Stimulated activated naive B cell treated with anti-CD40 and anti-IgM and Interleukin-4, amounts not matched to agents 10 μg/mL and 1 μg/mL and 100 μg/mL, for 72 hours (primary cell): ENCODE measurements around the gene C11orf71.

Experiments
- ATAC-seq, 2 donors: fragments of 150-1000 bp; cut with Tn5 transposase; replicated peaks; 2 replicates each; pipeline ENCODE4 v1.10.0; 2021; ENCODE audit warnings: moderate library complexity in 1 of 2
- DNase-seq: peaks from one replicate; pipeline ENCODE4 v3.0.0; 2021
- H3K27ac Mint-ChIP-seq: one replicate; pipeline ENCODE4 v1.8.0; 2022; ENCODE audit warnings: mild to moderate bottlenecking, mixed read lengths
- H3K27me3 Mint-ChIP-seq, 2 donors: one replicate each; pipeline ENCODE4 v1.8.0; 2022; ENCODE audit warnings: mixed read lengths in 2 of 2
- H3K36me3 Mint-ChIP-seq, 2 donors: one replicate each; pipeline ENCODE4 v1.8.0; 2022; ENCODE audit warnings: mixed read lengths in 2 of 2, mild to moderate bottlenecking in 1 of 2
- H3K4me1 Mint-ChIP-seq, 2 donors: one replicate each; pipeline ENCODE4 v1.8.0; 2022; ENCODE audit warnings: mixed read lengths in 2 of 2, mild to moderate bottlenecking in 1 of 2
- H3K4me3 Mint-ChIP-seq, 2 donors: one replicate each; pipeline ENCODE4 v1.8.0; 2022; ENCODE audit warnings: mild to moderate bottlenecking in 2 of 2, mixed read lengths in 2 of 2, moderate library complexity in 1 of 2
- H3K9me3 Mint-ChIP-seq, 2 donors: one replicate each; pipeline ENCODE4 v1.8.0; 2022; ENCODE audit warnings: mixed read lengths in 2 of 2, mild to moderate bottlenecking in 1 of 2

The C11orf71 gene

DNA sequence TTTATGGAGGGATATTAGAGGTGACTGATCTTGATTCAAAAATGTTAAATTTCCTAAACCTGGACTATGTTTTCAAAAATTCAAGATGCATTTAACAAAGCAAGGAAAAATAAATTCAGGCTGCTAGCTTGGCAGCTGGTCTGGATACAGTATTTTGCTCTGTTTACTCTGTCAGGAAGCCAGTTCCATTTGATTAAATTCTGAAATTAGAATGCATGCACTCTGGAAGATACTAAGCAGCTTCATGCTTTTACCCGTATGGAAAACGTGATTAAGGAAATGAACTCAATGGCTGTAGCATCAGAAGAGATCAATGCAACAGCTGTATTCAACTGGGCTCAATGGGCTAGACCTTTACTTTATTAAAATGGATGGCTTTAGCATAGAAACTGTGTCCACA, 14.2 kb downstream of the C11orf71 start:
- Mint-ChIP-seq H3K27me3 (peaks cover 16 to 36% of the 10 kb centered on the region in 2 donors), H3K36me3 (no peaks in the 10 kb centered on the region), H3K27ac (no peak overlapping the region), H3K4me1 (no peaks in the 10 kb centered on the region), H3K4me3 (no peak overlapping the region), H3K9me3 (peaks cover 0 to 12% of the 10 kb centered on the region in 2 donors)
- DNase-seq (no peak), ATAC-seq (no peak)

DNA sequence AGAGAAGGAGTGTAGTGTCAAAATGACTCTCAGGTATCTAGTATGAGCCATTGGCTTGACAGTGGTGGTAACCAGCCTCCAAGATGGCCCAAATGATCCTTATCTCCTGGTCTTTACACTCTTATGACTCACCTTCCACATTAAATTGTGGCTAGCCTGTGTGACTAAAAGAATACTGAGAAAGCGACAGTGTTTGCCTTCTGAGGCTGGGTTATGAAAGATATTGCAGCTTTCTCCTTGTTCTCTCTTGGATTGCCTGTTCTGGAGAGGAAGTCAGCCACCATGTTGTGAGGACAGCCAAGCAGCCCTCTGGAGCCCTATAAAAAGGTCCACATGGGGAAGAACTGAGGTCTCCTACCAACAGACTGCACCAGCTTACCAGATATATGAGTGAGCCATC, 15.8 kb downstream of the C11orf71 start:
- H3K4me3 Mint-ChIP-seq = no peak overlapping the region
- peaks cover 0 to 12% of the 10 kb centered on the region in 2 donors for H3K9me3 Mint-ChIP-seq
- H3K36me3 Mint-ChIP-seq = no peaks in the 10 kb centered on the region
- H3K27ac Mint-ChIP-seq = no peak overlapping the region
- no peak for ATAC-seq
- no peaks in the 10 kb centered on the region for H3K4me1 Mint-ChIP-seq
- no peak for DNase-seq
- H3K27me3 Mint-ChIP-seq = peaks cover 31 to 50% of the 10 kb centered on the region in 2 donors

DNA sequence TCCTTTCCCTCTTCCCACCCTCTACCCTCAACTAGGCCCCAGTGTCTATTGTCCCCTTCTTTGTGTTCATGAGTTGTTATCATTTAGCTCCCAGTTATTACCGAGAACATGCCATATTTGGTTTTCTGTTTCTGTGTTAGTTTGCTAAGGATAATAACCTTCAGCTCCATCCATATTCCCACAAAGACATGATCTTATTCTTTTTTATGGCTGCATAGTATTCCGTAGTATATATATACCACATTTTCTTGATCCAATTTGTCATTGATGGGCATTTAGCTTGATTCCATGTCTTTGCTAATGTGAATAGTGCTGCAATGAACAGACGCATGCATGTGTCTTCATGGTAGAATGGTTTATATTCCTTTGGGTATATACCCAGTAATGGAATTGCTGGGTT, 17.8 kb downstream of the C11orf71 start:
- Mint-ChIP-seq H3K27me3 (peaks cover 38 to 61% of the 10 kb centered on the region in 2 donors), H3K9me3 (peaks cover 0 to 12% of the 10 kb centered on the region in 2 donors), H3K4me1 (peaks cover 4 to 6% of the 10 kb centered on the region in 2 donors), H3K36me3 (no peaks in the 10 kb centered on the region), H3K27ac (no peak overlapping the region), H3K4me3 (no peak overlapping the region)
- DNase-seq (no peak), ATAC-seq (no peak)

DNA sequence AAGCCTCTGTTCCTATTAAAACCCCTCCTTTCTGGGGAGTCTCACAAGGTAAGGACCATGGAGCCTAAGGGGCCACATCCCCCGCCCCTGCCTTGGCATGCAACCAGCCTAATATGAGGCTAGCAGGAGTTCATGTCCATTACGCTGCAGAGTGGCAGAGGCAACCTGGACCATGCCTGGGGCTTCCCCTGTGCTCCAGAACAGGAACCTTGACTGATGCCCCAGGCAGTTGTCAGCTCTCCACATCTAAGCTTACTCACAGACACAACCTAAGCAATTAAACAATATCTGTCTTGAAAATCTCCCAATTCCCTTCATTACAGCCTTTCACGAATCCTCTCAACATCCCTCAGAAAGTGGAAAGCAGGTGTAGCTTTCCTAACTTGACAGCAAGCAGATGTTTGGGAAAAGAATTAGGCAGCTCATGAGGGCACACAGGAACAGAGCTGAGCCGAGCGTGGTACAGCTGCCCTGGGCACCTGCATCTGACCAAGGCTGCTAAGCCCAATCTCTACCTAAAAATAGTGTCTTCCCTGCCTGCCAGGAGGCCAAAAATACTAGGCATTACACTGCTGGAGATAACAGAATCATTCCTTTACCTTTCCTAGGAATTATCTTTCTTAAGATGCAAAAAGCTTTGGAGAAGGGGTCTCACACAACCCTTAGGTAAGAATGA, 20.8 kb downstream of the C11orf71 start:
- Mint-ChIP-seq H3K4me1 (peaks cover 8% of the 10 kb centered on the region in 2 donors), H3K4me3 (no peak overlapping the region), H3K9me3 (peaks cover 0 to 12% of the 10 kb centered on the region in 2 donors), H3K36me3 (no peaks in the 10 kb centered on the region), H3K27me3 (peaks cover 56 to 68% of the 10 kb centered on the region in 2 donors), H3K27ac (no peak overlapping the region)
- ATAC-seq = peak in 1 of 2 donors; percentile 38
- DNase-seq = no peak

DNA sequence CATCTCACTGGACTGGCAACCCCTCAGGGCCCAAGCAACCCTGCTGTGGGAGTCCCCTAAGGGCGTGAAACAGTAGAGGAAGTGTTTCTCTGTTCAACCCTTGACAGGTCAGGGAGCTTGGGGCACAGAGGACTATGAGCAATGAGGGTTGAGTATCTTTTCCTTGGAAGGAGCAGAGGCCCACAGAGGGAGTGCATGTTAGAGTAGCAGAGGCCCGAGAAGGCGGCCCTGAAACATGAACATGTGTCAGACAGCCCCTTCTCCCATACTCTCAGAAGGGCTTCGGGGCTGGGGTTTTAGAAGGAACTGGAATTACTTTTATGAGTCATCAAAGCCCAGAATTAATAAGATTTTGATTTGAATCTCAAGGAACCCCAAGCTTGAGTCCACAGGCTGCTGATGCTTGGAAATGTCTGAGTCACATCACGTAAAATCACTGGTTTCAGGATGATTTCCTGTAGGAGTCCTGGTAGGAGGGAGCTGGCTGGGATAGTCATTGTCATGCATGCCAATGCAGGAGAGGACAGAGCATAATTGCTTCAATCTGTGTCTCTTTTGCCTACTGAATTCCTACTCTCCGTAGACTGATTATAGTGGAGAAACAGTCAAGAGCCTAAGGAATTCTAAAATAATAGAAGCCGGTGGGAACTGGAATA, 22.6 kb downstream of the C11orf71 start:
- Mint-ChIP-seq H3K27me3 (peaks cover 46 to 52% of the 10 kb centered on the region in 2 donors), H3K9me3 (peaks cover 0 to 4% of the 10 kb centered on the region in 2 donors), H3K4me1 (peaks cover 8% of the 10 kb centered on the region in 2 donors)

DNA sequence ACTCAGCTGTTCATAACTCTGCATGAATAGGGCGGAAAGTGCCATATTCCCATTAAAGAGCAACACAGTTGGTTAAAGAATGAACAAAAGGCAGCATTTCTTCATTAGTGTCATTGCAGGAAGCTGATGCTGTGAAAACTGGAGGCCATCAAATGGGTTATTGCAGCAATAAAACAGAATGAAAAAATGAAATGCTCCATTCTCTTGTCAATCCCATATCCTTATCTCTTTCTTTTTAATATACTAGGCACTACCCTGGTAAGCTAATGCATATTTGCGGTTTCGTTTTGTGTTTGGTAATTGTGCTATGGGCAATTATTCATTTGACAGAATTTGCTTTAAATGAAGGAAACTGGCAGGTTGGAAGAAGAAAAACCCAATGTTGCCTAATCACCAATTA, 25.3 kb downstream of the C11orf71 start:
- Mint-ChIP-seq H3K4me3 (no peak overlapping the region), H3K27me3 (peaks cover 53% of the 10 kb centered on the region in 2 donors), H3K36me3 (no peaks in the 10 kb centered on the region), H3K4me1 (peaks cover 8% of the 10 kb centered on the region in 2 donors), H3K27ac (no peak overlapping the region), H3K9me3 (no peaks in the 10 kb centered on the region)
- ATAC-seq = no peak
- DNase-seq = no peak

More for the DNA sequence above, 22.6 kb downstream of the C11orf71 start:
- DNase-seq (peak; percentile 11), ATAC-seq (peak; percentile 48 to 87)
- H3K36me3 Mint-ChIP-seq = no peaks in the 10 kb centered on the region
- no peak overlapping the region for H3K4me3 Mint-ChIP-seq
- H3K27ac Mint-ChIP-seq = peak overlapping the region; percentile 43

DNA sequence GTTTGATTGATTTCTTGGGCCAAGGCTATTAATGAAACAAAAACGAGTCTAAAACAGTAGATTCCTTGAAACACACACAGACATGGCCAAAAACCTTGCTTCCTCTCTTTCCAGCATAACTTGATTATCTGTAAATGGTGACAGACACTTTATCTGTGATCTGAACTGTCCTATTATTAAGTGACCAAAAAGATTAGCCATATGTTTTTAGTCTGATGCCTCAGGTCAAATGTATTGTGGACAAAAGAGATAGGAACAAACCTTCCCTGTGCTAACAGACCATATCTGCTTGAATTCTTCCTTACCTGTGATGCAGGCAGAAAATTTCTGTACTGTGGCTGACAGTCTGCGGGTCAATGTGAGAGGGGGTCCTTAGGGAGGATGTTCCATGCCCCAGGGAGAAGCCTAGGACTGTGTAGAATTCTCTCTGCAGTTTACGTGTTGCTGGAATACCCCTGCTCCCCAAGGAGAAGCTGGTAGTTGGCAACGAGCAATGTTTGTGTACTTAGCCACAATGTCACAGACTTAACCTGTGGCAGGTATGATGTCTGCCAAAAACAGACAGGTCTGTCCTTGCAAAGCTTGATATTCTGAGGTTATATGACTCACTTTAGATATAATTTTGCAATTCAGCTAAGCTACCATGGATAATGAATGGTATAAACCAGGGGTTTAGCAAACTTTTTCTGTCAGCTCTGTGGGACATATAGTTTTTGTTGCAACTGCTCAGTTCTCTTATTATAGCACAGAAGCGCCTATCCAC, 31.2 kb downstream of the C11orf71 start:
- DNase-seq = no peak
- H3K4me1 Mint-ChIP-seq = no peaks in the 10 kb centered on the region
- no peak for ATAC-seq
- no peak overlapping the region for H3K27ac Mint-ChIP-seq
- no peak overlapping the region for H3K4me3 Mint-ChIP-seq
- no peaks in the 10 kb centered on the region for H3K36me3 Mint-ChIP-seq
- peaks cover 31 to 35% of the 10 kb centered on the region in 2 donors for H3K27me3 Mint-ChIP-seq
- H3K9me3 Mint-ChIP-seq = no peaks in the 10 kb centered on the region

DNA sequence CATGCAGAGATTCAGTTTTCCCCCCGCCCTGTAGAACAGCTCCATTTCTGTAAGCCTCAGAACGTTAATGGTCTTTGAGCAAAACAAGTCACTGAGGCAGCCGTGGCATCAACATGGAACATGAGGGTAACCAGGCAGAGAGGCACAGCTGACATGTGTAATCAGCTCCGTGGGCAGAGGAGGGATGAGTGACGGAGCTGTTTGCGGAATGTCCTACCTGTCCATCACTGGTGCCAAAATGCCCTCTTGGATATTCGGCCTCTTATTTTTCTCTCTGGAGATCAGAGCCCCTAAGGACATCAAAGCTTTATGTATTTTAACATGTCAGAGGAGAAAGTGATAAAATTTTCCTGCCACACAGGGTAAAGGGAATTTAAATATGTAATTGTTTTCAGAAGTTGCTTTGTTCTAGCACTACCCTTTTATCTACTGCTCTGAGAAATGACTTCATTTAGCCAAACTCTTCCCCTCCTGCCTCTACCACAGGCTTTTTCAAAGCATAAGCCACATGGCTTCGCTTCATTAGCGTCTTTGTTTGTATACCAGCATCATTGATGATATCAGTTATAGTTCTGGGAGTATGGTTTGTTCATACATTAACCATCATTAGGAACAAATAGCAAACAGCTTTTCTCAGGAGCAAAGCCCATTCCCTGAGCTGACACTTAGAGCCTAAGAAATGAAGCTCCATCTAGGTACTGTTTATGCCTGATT, 32.9 kb downstream of the C11orf71 start:
- ATAC-seq (no peak), DNase-seq (no peak)
- Mint-ChIP-seq H3K36me3 (no peaks in the 10 kb centered on the region), H3K27me3 (peaks cover 30 to 35% of the 10 kb centered on the region in 2 donors), H3K4me1 (no peaks in the 10 kb centered on the region), H3K27ac (no peak overlapping the region), H3K9me3 (no peaks in the 10 kb centered on the region), H3K4me3 (no peak overlapping the region)

DNA sequence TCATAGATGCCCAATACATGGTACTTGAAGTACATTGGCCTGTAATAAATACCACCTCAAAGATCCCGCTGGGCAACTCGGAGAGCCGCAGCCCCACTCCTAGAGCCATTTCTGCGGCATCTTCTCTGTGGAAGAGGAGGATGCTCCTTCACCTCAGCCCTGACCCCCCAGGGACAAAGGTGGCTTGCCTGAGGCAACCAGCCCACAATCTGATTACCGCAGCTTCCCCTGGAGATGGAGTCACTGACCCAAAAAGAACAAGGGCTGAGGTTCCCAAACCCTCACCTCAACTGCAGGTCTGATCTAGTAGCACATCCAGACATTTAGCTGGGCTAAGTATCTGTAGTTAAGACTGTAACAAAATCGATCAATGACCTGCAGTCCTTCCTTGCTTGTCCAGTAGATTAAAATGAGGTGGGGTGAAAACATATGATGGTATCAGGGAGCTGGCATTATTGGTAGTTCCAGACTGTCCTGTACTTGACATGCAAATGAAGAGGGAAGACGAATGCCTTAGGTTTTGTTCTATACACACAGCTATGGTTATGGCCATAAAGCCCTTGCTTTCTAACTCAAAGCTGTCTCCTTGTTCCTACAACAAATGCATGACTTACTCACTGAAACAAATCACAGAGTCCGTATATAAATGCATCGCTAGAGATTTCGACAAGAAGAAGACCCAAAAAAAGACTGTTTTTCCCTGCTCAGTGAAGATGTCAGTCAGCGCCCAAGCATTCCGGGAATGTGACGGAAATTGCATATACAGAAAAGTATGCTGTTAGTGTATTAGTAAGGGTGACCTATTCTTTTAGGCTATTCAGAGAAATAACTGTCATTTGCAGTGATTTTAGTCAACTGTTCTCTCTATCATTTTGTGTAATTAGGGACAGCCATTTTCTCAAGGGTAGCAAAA, 33.7 kb downstream of the C11orf71 start:
- Mint-ChIP-seq H3K27ac (no peak overlapping the region), H3K9me3 (no peaks in the 10 kb centered on the region), H3K4me3 (no peak overlapping the region), H3K36me3 (no peaks in the 10 kb centered on the region), H3K27me3 (peaks cover 22 to 27% of the 10 kb centered on the region in 2 donors), H3K4me1 (no peaks in the 10 kb centered on the region)
- no peak for ATAC-seq
- DNase-seq = no peak

DNA sequence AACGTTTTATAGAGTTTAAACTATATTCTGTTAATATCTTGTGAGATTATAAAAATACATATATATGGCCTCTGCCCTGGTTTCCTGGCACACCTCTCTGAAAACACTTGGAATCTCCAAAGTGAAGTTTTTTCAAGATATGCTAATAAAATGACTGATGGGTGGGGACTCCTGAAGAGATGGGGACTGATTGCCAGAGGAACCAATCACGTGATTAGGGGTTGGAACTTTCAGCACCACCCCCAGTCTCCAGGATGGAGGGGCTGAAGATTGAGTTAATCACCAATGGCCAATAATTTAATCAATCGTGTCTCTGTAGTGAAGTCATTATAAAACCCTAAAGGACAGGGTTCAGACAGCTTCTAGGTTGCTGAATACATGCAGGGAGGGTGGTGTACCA, 37.4 kb downstream of the C11orf71 start:
- Mint-ChIP-seq H3K27ac (no peak overlapping the region), H3K27me3 (peaks cover 16 to 30% of the 10 kb centered on the region in 2 donors), H3K4me1 (no peaks in the 10 kb centered on the region), H3K9me3 (no peaks in the 10 kb centered on the region), H3K36me3 (no peaks in the 10 kb centered on the region), H3K4me3 (no peak overlapping the region)
- ATAC-seq (no peak), DNase-seq (no peak)

DNA sequence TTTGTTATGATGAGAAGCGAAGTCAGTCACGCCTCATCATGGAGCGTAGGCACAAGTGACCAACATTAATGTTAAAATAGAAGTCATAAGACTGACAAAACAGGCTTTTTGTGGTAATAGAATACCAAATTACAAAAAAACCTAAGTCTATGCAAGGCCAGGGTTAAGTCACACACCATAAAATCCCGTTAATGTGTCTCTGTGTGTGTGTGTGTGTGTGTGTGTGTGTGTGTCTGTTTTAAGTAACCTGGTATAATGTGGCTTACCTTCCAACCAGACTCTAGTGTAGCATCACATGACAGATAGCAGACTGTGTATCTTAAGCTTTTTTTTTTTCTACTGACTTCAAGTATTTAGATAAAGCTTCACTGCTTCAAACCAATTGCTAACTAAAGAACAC, 38.0 kb downstream of the C11orf71 start:
- peaks cover 22 to 33% of the 10 kb centered on the region in 2 donors for H3K27me3 Mint-ChIP-seq
- no peak overlapping the region for H3K27ac Mint-ChIP-seq
- no peak overlapping the region for H3K4me3 Mint-ChIP-seq
- ATAC-seq (no peak), DNase-seq (no peak)
- no peaks in the 10 kb centered on the region for H3K9me3 Mint-ChIP-seq
- no peaks in the 10 kb centered on the region for H3K36me3 Mint-ChIP-seq
- no peaks in the 10 kb centered on the region for H3K4me1 Mint-ChIP-seq

DNA sequence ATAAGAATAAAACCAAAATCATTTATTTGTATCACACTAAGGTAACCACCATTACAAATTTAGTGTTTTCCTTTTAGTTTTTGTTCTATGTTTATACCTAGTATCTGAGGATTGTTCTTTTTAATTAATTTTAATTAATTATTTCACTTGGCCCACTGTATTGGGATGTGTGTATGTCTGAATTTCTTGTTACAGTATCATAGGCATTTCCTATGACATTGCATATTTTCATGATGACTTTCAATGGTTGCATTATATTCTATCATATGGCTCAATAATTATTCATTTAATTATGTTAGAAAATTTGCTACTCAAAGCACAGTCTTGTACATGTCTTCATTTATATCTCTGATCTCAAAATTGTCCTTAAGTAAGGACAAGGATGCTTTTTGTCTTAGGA, 41.0 kb downstream of the C11orf71 start:
- Mint-ChIP-seq H3K9me3 (no peaks in the 10 kb centered on the region), H3K4me3 (no peak overlapping the region), H3K27me3 (peaks cover 19 to 31% of the 10 kb centered on the region in 2 donors), H3K36me3 (no peaks in the 10 kb centered on the region), H3K4me1 (no peaks in the 10 kb centered on the region), H3K27ac (no peak overlapping the region)
- no peak for ATAC-seq
- DNase-seq = no peak

DNA sequence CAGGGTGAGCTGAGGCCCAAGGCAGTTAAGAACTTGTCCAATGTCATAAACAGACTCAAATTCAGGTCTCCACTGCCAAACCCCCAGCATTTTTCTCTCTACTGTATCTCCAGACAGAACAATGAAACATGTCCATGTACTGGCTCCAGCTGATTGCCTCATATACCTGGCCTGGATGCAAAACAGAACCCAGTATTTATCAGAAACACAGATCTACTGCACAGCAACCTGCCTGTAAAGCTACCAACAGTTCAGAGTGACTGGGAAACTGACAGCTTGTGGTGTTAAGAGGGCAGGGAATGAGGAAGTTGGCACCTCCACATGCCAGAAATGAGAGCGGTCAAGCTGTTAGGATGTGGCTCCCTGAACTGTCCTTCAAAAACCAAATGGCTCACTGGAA, 41.6 kb downstream of the C11orf71 start:
- no peaks in the 10 kb centered on the region for H3K4me1 Mint-ChIP-seq
- no peak overlapping the region for H3K4me3 Mint-ChIP-seq
- no peak overlapping the region for H3K27ac Mint-ChIP-seq
- DNase-seq (no peak), ATAC-seq (no peak)
- H3K36me3 Mint-ChIP-seq = no peaks in the 10 kb centered on the region
- no peaks in the 10 kb centered on the region for H3K9me3 Mint-ChIP-seq
- peaks cover 19 to 31% of the 10 kb centered on the region in 2 donors for H3K27me3 Mint-ChIP-seq
